Rectal smooth muscle tissue (tissue), 1 donor: Measurements from ENCODE around the gene ATRIP.

Source experiments
- H3K27ac ChIP-seq: one replicate; pipeline ENCODE4 v1.7.0; 2013; ENCODE audit warnings: low read depth, low read length, inconsistent platforms
- H3K27me3 ChIP-seq: one replicate; pipeline ENCODE4 v1.7.0; 2013; ENCODE audit warnings: low read length; ENCODE audit not compliant: control insufficient read depth, insufficient read depth
- H3K36me3 ChIP-seq: one replicate; pipeline ENCODE4 v1.7.0; 2013; ENCODE audit warnings: low read length; ENCODE audit not compliant: control insufficient read depth, insufficient read depth
- H3K4me1 ChIP-seq: one replicate; pipeline ENCODE4 v1.7.0; 2013; ENCODE audit warnings: low read length; ENCODE audit not compliant: control insufficient read depth, insufficient read depth
- H3K4me3 ChIP-seq: one replicate; pipeline ENCODE4 v1.7.0; 2013; ENCODE audit warnings: low read length
- H3K9ac ChIP-seq: one replicate; pipeline ENCODE4 v1.7.0; 2013; ENCODE audit warnings: low read length

The ATRIP gene

GRCh38 chr3:48405343-48405881, 41.1 kb upstream of the ATRIP start:
- peaks cover 17% of the 10 kb centered on the region for H3K36me3 ChIP-seq
- H3K9ac ChIP-seq, result no peak overlapping the region
- no peaks in the 10 kb centered on the region for H3K27me3 ChIP-seq
- H3K4me3 ChIP-seq, result no peak overlapping the region
- H3K27ac ChIP-seq, result no peak overlapping the region
- peaks cover 15% of the 10 kb centered on the region for H3K4me1 ChIP-seq

GRCh38 chr3:48405971-48406370, 40.6 kb upstream of the ATRIP start:
- Histone ChIP-seq H3K4me1 (peaks cover 15% of the 10 kb centered on the region), H3K36me3 (peaks cover 23% of the 10 kb centered on the region), H3K4me3 (no peak overlapping the region), H3K27ac (no peak overlapping the region), H3K27me3 (no peaks in the 10 kb centered on the region), H3K9ac (no peak overlapping the region)

GRCh38 chr3:48406443-48407431, 39.8 kb upstream of the ATRIP start:
- peaks cover 28% of the 10 kb centered on the region for H3K36me3 ChIP-seq

GRCh38 chr3:48407542-48408099, 38.9 kb upstream of the ATRIP start:
- Histone ChIP-seq H3K27ac (no peak overlapping the region), H3K4me1 (peaks cover 4% of the 10 kb centered on the region), H3K27me3 (no peaks in the 10 kb centered on the region), H3K4me3 (no peak overlapping the region), H3K9ac (no peak overlapping the region), H3K36me3 (peaks cover 32% of the 10 kb centered on the region)

More at GRCh38 chr3:48406443-48407431, 39.8 kb upstream of the ATRIP start:
- Histone ChIP-seq H3K4me1 (peaks cover 11% of the 10 kb centered on the region), H3K27me3 (no peaks in the 10 kb centered on the region), H3K27ac (no peak overlapping the region), H3K9ac (no peak overlapping the region), H3K4me3 (no peak overlapping the region)

- no peaks in the 10 kb centered on the region for H3K4me1 ChIP-seq
- no peaks in the 10 kb centered on the region for H3K27me3 ChIP-seq
- peaks cover 41% of the 10 kb centered on the region for H3K36me3 ChIP-seq
- no peak overlapping the region for H3K9ac ChIP-seq
- no peak overlapping the region for H3K4me3 ChIP-seq
- no peak overlapping the region for H3K27ac ChIP-seq
These were observed 37.7 kb upstream of the ATRIP start for GRCh38 chr3:48408823-48409281.

- Histone ChIP-seq H3K4me1 (no peaks in the 10 kb centered on the region), H3K9ac (no peak overlapping the region), H3K36me3 (peaks cover 44% of the 10 kb centered on the region)
These were observed 37.0 kb upstream of the ATRIP start for GRCh38 chr3:48409291-48410201.

GRCh38 chr3:48410205-48411040, 36.1 kb upstream of the ATRIP start:
- no peak overlapping the region for H3K27ac ChIP-seq
- no peak overlapping the region for H3K9ac ChIP-seq
- no peak overlapping the region for H3K4me3 ChIP-seq
- H3K27me3 ChIP-seq, result no peaks in the 10 kb centered on the region
- H3K4me1 ChIP-seq, result no peaks in the 10 kb centered on the region
- peaks cover 42% of the 10 kb centered on the region for H3K36me3 ChIP-seq

More at GRCh38 chr3:48409291-48410201, 37.0 kb upstream of the ATRIP start:
- no peak overlapping the region for H3K27ac ChIP-seq
- H3K4me3 ChIP-seq, result no peak overlapping the region
- no peaks in the 10 kb centered on the region for H3K27me3 ChIP-seq

GRCh38 chr3:48411041-48411588, 35.4 kb upstream of the ATRIP start:
- no peak overlapping the region for H3K4me3 ChIP-seq
- no peak overlapping the region for H3K9ac ChIP-seq
- no peak overlapping the region for H3K27ac ChIP-seq
- H3K36me3 ChIP-seq, result peaks cover 42% of the 10 kb centered on the region
- H3K27me3 ChIP-seq, result no peaks in the 10 kb centered on the region
- H3K4me1 ChIP-seq, result no peaks in the 10 kb centered on the region

GRCh38 chr3:48411606-48412374, 34.7 kb upstream of the ATRIP start:
- no peak overlapping the region for H3K27ac ChIP-seq
- peaks cover 43% of the 10 kb centered on the region for H3K36me3 ChIP-seq
- H3K9ac ChIP-seq, result no peak overlapping the region
- H3K4me3 ChIP-seq, result no peak overlapping the region
- H3K27me3 ChIP-seq, result no peaks in the 10 kb centered on the region
- H3K4me1 ChIP-seq, result no peaks in the 10 kb centered on the region

GRCh38 chr3:48412375-48413001, 34.0 kb upstream of the ATRIP start:
- Histone ChIP-seq H3K36me3 (peaks cover 50% of the 10 kb centered on the region), H3K27me3 (no peaks in the 10 kb centered on the region)

More at GRCh38 chr3:48412375-48413001, 34.0 kb upstream of the ATRIP start:
- Histone ChIP-seq H3K27ac (no peak overlapping the region), H3K4me3 (no peak overlapping the region), H3K4me1 (no peaks in the 10 kb centered on the region), H3K9ac (no peak overlapping the region)
